DMS 273 (cell line): ENCODE data around the gene PYCR2.
"Not testable (repeated sequence)": the region's sequence is repeated elsewhere in the genome, so short reads cannot be mapped to it uniquely, and the experiment has no call there.

Experiments used
- DNase-seq: peaks from one replicate; lab custom pipeline; 2025; ENCODE audit not compliant: unreplicated experiment; lab: John Stamatoyannopoulos, UW

Gene PYCR2

DNA sequence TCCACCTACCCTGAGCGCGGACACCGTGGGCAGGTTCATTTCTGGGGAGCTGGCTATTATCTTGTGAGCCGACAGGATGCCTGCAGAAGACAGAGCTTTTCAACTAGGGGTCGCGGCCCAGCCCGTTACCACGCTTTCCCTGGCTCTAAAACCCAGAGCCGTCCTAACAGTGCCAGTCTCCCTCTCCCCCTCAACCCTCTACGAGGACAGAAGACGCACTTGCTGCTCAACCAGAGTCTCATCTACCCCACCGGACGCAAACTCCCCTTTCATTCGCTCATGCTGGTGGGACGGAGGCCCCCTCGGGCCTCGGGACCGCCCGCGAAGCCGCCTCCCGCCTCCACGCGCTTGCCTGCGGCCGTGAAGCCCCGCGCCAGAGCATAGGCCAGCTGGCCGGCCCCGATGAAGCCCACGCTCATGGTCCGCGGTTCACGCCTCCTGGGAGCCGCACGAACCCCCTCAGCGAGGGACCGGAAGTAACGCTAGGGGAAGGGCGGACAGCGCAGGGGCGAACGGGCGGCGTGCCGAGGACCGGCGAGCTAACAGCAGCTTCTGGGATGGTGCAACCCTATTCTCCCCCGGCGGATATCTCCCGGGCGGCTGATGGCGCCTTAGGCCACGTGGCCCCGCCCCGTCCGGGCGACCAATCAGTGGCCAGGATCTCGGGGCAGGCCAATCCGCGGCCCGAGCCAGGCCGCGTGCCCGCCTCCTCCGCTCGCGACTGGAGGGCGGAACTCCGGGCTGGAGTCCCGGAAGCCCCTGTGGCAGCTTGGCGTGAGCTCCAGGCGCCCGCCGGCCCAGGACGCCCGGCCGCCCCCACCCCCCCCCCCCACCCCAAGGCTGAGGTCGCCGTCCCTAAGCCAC lies at the start of gene PYCR2:
Gene PYCR2, minus strand, starts transcription at position 559 of the 864 bp plus-strand sequence. Its CDS starts 140 bp downstream, at position 419.
- DNase-seq = peak; percentile 99

GRCh38 chr1:225973158-225973557 lies 49.1 kb upstream of the PYCR2 start:
- DNase-seq = peak; percentile 96

GRCh38 chr1:225972344-225973152 lies 48.5 kb upstream of the PYCR2 start:
- no peak for DNase-seq

- DNase-seq = not testable (repeated sequence)
These were observed 46.6 kb upstream of the PYCR2 start for GRCh38 chr1:225970592-225971157.

DNA sequence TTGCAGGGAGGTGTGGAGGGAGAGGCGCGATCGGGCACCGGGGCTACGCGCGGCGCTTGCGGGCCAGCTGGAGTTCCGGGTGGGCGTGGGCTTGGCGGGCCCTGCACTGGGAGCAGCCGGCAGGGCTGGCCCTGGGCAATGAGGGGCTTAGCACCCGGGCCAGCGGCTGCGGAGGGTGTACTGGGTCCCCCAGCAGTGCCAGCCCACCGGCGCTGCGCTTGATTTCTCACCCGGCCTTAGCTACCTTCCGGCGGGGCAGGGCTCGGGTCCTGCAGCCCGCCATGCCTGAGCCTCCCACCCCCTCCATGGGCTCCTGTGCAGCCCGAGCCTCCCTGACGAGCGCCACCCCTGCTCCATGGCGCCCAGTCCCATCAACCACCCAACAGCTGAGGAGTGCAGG lies 45.7 kb upstream of the PYCR2 start:
- DNase-seq = not testable (repeated sequence)

GRCh38 chr1:225965231-225965630 lies 41.2 kb upstream of the PYCR2 start:
- DNase-seq = no peak

GRCh38 chr1:225963735-225964530 lies 39.9 kb upstream of the PYCR2 start:
- no peak for DNase-seq

- peak; percentile 44 for DNase-seq
These were observed 38.5 kb upstream of the PYCR2 start for GRCh38 chr1:225962440-225962975.

GRCh38 chr1:225961659-225962439 lies 37.8 kb upstream of the PYCR2 start:
- DNase-seq = no peak

DNA sequence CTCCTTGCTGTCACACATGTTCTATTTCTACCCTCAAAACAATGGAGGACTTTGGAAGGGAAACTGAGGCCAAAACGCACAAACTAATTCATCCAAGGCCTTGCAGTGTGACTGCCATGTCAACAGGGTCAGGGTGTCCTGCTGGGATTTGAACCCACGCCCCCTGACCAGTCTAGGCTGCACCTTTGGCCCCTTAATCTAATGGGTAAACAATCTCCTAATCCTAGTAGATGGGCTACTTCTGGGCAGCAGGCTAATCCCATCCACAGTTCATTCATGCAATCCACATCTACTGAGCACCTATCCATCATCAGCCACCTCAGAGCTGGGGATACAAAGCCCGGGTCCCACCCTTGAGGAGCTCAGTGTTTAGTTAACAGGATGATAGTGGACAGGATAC lies 34.0 kb upstream of the PYCR2 start:
- DNase-seq = no peak

DNA sequence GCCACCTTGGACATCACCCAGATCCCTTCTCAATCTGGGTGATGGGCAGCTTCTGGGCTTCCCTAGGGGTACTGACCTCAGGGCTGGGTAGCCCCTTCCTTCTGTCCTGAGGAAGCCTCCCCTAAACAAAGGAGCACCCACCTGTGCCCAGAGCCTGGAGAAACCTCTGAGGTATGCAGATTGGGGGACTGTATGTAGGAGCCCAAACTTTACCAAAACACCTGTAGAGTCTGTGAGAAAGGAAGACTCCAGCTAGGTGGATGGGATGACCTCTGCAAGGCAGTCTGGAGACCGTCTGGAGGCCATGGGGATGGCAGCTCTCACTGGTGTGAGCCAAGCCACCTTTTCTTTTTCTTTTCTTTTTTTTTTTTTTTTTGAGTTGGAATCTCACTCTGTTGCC lies 30.7 kb upstream of the PYCR2 start:
- DNase-seq = no peak

DNA sequence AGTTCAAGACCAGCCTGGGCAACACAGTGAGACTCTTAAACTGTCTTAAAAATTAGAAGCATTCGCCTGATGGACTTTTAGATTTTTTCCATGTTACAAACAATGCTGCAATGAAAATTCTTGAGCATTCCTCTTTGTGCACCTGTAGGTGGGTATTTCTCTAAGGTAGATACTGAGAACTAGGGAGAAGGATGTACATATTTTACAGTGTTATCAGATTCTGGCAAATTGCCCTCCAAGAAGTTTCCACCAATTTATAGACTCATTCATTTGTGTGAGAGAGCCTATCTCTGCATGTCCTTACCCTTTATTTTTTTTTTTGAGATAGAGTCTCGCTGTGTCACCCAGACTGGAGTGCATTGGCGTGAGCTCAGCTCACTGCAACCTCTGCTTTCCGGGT lies 29.3 kb upstream of the PYCR2 start:
- no peak for DNase-seq

DNA sequence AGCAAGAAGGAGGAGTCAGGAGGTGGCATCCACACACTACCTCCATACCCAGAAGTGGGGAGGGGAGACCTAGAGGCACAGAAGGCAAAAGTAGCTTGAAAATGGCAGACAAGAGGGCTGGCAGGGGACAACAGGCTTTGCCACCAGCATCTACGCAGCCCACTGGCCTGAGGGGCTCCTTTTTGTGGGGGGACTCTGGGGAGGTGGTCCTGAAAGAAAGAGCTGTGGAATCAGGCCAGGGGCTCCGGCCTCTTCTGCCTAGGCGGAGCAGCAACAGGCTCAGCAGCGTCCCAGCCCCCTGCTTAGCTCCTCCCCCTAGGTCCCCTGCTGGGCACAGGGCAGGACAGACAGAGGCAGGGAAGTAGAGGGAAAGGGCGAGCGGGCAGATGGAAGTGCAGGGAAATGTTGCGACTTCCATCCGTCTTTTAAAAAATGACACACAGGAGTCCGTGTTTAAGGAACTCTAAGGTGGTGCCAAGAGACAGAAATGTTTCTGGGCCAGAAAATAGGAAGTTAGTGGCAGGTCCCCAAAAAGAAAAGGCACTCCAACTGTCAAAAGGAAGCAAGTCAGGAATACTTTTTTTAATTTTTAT lies 27.0 kb upstream of the PYCR2 start:
- no peak for DNase-seq

DNA sequence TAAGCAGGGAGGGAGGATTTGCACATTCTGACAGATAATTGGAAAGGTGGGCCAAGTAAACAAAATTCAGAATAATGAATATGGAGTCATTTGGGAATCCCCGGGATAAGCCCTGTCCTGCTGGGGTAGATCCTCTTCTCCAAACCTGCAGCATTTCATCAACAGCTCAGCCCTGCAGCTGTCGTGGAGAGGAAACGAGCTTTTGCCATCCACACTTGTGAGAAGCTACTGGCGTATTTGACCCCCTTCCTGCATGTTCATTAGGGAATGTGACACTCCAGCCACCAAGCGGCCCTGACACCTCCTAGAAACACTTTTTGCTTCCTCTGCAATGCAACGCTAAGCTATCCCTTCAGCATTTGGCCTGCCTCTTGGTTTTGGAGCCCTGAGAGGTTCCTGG lies 25.0 kb upstream of the PYCR2 start:
- DNase-seq = no peak

DNA sequence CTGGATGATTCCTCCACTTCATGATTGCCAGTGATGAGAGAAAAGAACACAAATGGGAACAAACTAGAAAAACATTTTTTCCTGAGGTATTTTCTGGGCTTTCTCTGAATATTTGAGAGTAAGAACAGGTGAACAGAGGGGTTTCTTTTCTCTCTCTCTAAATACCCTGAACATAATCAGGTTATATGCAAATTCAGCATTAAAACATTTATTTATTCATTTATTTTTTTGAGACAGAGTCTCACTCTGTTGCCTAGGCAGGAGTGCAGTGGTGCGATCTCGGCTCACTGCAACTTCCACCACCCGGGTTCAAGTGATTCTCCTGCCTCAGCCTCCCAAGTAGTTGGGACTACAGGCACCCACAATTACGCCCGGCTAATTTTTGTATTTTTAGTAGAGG lies 22.8 kb upstream of the PYCR2 start:
- no peak for DNase-seq

- DNase-seq = no peak
These were observed 22.1 kb upstream of the PYCR2 start for GRCh38 chr1:225946082-225946620.

- no peak for DNase-seq
These were observed 21.5 kb upstream of the PYCR2 start for GRCh38 chr1:225945564-225945963.

GRCh38 chr1:225944951-225945350 lies 20.9 kb upstream of the PYCR2 start:
- DNase-seq = no peak

DNA sequence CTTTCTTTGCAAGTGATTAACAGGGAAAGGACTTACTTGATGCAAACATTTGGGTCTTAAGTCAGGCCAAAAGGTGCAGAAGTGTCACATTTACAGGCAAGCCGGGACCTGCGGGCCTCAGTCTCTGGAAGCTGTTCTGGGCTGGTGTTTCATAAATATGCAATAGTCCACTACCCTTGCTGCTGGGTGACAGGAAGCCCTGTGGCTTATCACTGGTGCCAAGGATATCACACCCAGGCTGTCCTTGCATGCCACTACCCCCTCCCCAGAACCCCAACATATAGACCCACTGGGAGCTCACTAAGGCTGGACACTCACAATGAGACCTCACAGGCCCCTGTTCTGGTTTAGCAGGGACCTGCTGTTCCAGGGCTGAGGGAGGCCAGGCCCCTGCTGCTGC lies 20.3 kb upstream of the PYCR2 start:
- DNase-seq = no peak
